ENCODE measurements around the gene OR10H2.

GRCh38 chr19:15737722-15738121 is 9.9 kb downstream of the OR10H2 start, which contains the start of gene OR10H3:
- no peak for TF ChIP-seq GATA2 (IDR thresholded peaks at IDR 0.05; ENCODE audit: low read depth, low read length)
- TF ChIP-seq GATA3 (IDR thresholded peaks at IDR 0.05; ENCODE audit: low read depth, low read length), result no peak

Measured in SH-SY5Y (cell line).